Liver (tissue), 9 donors: ENCODE measurements around the gene ANKRD50. TPM values are rescaled to one million over a fixed set of nuclear protein-coding genes. Genes with fewer than 3 reads are reported as not detected.
A peak's percentile ranks its signal among the peaks of the same experiment; 100 is the strongest.

Experiments
- DNase-seq: peaks from one replicate; pipeline ENCODE4 v3.0.0-alpha.2; 2017; ENCODE audit warnings: low spot score
- H3K27ac ChIP-seq, 2 donors: one replicate each; pipeline ENCODE4 v1.7.0; 2013; ENCODE audit warnings: inconsistent platforms in 2 of 2, low read length in 2 of 2, control low read depth in 1 of 2, low read depth in 1 of 2, mild to moderate bottlenecking in 1 of 2
- H3K27me3 ChIP-seq, 4 donors: one replicate each; pipeline versions ENCODE4 v1.6.1 to v1.7.0; 2013; ENCODE audit warnings: low read length in 3 of 4, inconsistent platforms in 1 of 4, mild to moderate bottlenecking in 1 of 4, moderate library complexity in 1 of 4; ENCODE audit not compliant: control insufficient read depth in 4 of 4, insufficient read depth in 4 of 4
- H3K36me3 ChIP-seq, 4 donors: one replicate each; pipeline versions ENCODE4 v1.6.1 to v1.7.0; 2013; ENCODE audit warnings: low read length in 3 of 4, mild to moderate bottlenecking in 3 of 4, low read depth in 1 of 4, moderate library complexity in 1 of 4; ENCODE audit not compliant: control insufficient read depth in 4 of 4, insufficient read depth in 3 of 4
- H3K4me1 ChIP-seq, 4 donors: one replicate each; pipeline versions ENCODE4 v1.6.1 to v1.7.0; 2013; ENCODE audit warnings: low read length in 3 of 4, mild to moderate bottlenecking in 3 of 4, moderate library complexity in 1 of 4; ENCODE audit not compliant: control insufficient read depth in 4 of 4, insufficient read depth in 4 of 4
- H3K4me3 ChIP-seq, 3 donors: one replicate each; pipeline versions ENCODE4 v1.6.1 to v1.7.0; 2013; ENCODE audit warnings: low read length in 3 of 3, control low read depth in 1 of 3, low read depth in 1 of 3, mild to moderate bottlenecking in 1 of 3
- H3K9ac ChIP-seq, 2 donors: one replicate each; pipeline ENCODE4 v1.7.0; 2013; ENCODE audit warnings: low read length in 2 of 2, mild to moderate bottlenecking in 2 of 2, moderate library complexity in 2 of 2, control low read depth in 1 of 2, low read depth in 1 of 2
- H3K9me3 ChIP-seq, 4 donors: one replicate each; pipeline versions ENCODE4 v1.6.1 to v1.7.0; 2013; ENCODE audit warnings: low read length in 3 of 4; ENCODE audit not compliant: control insufficient read depth in 4 of 4
- ATF3 ChIP-seq: IDR thresholded peaks from 2 replicates; pipeline ENCODE4 v1.6.1; 2016; ENCODE audit warnings: antibody characterized with exemption
- CTCF ChIP-seq: fragments of 150-350 bp; IDR thresholded peaks from 2 replicates; pipeline ENCODE4 v1.5.1; 2017; ENCODE audit warnings: improper control_type of control experiment, low read depth, low read length; ENCODE audit not compliant: missing input control
- EGR1 ChIP-seq, 2 donors: IDR thresholded peaks; 2 replicates each; pipeline ENCODE4 v1.6.1; 2016 to 2018; ENCODE audit warnings: antibody characterized with exemption in 2 of 2, low read depth in 2 of 2
- FOXA1 ChIP-seq: IDR thresholded peaks from 2 replicates; pipeline ENCODE4 v1.6.1; 2016; ENCODE audit warnings: antibody characterized with exemption
- FOXA2 ChIP-seq: IDR thresholded peaks from 2 replicates; pipeline ENCODE4 v1.6.1; 2016; ENCODE audit warnings: antibody characterized with exemption
- GABPA ChIP-seq, 2 donors: IDR thresholded peaks in 1 of 2; conservative IDR thresholded peaks in 1 of 2; 2 replicates each; pipeline ENCODE4 v1.6.1; 2016; ENCODE audit warnings: antibody characterized with exemption in 2 of 2, mild to moderate bottlenecking in 1 of 2, moderate library complexity in 1 of 2
- HNF4A ChIP-seq, 2 donors: conservative IDR thresholded peaks; 2 replicates each; pipeline ENCODE4 v1.6.1; 2016; ENCODE audit warnings: antibody characterized with exemption in 2 of 2, mild to moderate bottlenecking in 2 of 2
- HNF4G ChIP-seq: IDR thresholded peaks from 2 replicates; pipeline ENCODE4 v1.6.1; 2016; ENCODE audit warnings: antibody characterized with exemption
- JUND ChIP-seq, 2 donors: IDR thresholded peaks; 2 replicates each; pipeline ENCODE4 v1.6.1; 2016; ENCODE audit warnings: antibody characterized with exemption in 2 of 2
- NR2F2 ChIP-seq: IDR thresholded peaks from 2 replicates; pipeline ENCODE4 v1.6.1; 2016; ENCODE audit warnings: antibody characterized with exemption
- RAD21 ChIP-seq, 2 donors: IDR thresholded peaks; 2 replicates each; pipeline ENCODE4 v1.6.1; 2016; ENCODE audit warnings: antibody characterized with exemption in 2 of 2, mild to moderate bottlenecking in 2 of 2
- RXRA ChIP-seq, 2 donors: IDR thresholded peaks; 2 replicates each; pipeline ENCODE4 v1.6.1; 2017 to 2018; ENCODE audit warnings: antibody characterized with exemption in 2 of 2, mild to moderate bottlenecking in 1 of 2
- SP1 ChIP-seq: IDR thresholded peaks from 2 replicates; pipeline ENCODE4 v1.6.1; 2018; ENCODE audit warnings: antibody characterized with exemption, mild to moderate bottlenecking
- YY1 ChIP-seq: IDR thresholded peaks from 2 replicates; pipeline ENCODE4 v1.6.1; 2016; ENCODE audit warnings: antibody characterized with exemption, mild to moderate bottlenecking
- WGBS: extraction: QIAGEN DNeasy Blood & Tissue Kit; methylation state at CpG from one replicate; pipeline ENCODE4 v1.1.7; 2013; 5-methylcytosine and 5-hydroxymethylcytosine counted together
- polyA plus RNA-seq, 2 donors: library from polyadenylated mRNA; stranded (reverse) in 1 of 2; unstranded in 1 of 2; fragments of 200-250 nt in 1 of 2; fragments of >200 nt in 1 of 2; fragmentation: Nextera tagmentation in 1 of 2; extraction: Ambion mirVana in 1 of 2; gene quantifications; one replicate each; pipeline versions ENCODE4 v1.2.1 to v1.2.3, GENCODE V29; 2013 to 2015
- total RNA-seq, 2 donors: library from RNA; depleted of rRNA; stranded (reverse); fragments of >200 nt; gene quantifications; one replicate each; pipeline ENCODE4 v1.2.3, GENCODE V29; 2014
- TF ChIP-seq, protein P1 (sequence below): IDR thresholded peaks from 2 replicates; pipeline ENCODE4 v1.6.1; 2016; ENCODE audit warnings: antibody characterized with exemption
- TF ChIP-seq, protein P2 (sequence below): IDR thresholded peaks from 2 replicates; pipeline ENCODE4 v1.6.1; 2016; ENCODE audit warnings: antibody characterized with exemption, mild to moderate bottlenecking
- donor health status: healthy.
- donor health status: healthy.
- donor health status: healthy.
- donor health status: healthy.
- donor health status: healthy.

ANKRD50 gene
- total and polyA plus RNA-seq, 4 donors: 2.4 to 16.7 (median 6.0) TPM

- no peak for TF ChIP-seq HNF4G
- no peak for TF ChIP-seq SP1
- TF ChIP-seq JUND (IDR thresholded peaks at IDR 0.05): no peak
- no peak for TF ChIP-seq HNF4A (conservative IDR thresholded peaks at IDR 0.05)
- no peak for TF ChIP-seq GABPA (IDR thresholded peaks at IDR 0.05 in 1 of 2, conservative IDR thresholded peaks at IDR 0.05 in 1 of 2)
- TF ChIP-seq RXRA (IDR thresholded peaks at IDR 0.05): no peak
- no peak for TF ChIP-seq CTCF
- no peak for TF ChIP-seq NR2F2
- no peak for TF ChIP-seq EGR1 (IDR thresholded peaks at IDR 0.05; ENCODE audit: low read depth in 2 of 2)
- TF ChIP-seq, protein P1, sequence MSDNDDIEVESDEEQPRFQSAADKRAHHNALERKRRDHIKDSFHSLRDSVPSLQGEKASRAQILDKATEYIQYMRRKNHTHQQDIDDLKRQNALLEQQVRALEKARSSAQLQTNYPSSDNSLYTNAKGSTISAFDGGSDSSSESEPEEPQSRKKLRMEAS: no peak
- TF ChIP-seq FOXA2: no peak
- no peak for TF ChIP-seq FOXA1
- TF ChIP-seq ATF3: no peak
- TF ChIP-seq, protein P2, sequence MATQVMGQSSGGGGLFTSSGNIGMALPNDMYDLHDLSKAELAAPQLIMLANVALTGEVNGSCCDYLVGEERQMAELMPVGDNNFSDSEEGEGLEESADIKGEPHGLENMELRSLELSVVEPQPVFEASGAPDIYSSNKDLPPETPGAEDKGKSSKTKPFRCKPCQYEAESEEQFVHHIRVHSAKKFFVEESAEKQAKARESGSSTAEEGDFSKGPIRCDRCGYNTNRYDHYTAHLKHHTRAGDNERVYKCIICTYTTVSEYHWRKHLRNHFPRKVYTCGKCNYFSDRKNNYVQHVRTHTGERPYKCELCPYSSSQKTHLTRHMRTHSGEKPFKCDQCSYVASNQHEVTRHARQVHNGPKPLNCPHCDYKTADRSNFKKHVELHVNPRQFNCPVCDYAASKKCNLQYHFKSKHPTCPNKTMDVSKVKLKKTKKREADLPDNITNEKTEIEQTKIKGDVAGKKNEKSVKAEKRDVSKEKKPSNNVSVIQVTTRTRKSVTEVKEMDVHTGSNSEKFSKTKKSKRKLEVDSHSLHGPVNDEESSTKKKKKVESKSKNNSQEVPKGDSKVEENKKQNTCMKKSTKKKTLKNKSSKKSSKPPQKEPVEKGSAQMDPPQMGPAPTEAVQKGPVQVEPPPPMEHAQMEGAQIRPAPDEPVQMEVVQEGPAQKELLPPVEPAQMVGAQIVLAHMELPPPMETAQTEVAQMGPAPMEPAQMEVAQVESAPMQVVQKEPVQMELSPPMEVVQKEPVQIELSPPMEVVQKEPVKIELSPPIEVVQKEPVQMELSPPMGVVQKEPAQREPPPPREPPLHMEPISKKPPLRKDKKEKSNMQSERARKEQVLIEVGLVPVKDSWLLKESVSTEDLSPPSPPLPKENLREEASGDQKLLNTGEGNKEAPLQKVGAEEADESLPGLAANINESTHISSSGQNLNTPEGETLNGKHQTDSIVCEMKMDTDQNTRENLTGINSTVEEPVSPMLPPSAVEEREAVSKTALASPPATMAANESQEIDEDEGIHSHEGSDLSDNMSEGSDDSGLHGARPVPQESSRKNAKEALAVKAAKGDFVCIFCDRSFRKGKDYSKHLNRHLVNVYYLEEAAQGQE: no peak
- WGBS: 96% methylated on average over 1 of the region's 1 CpG
These were observed 36.4 kb upstream of the ANKRD50 start for GRCh38 chr4:124748965-124749364.

DNA sequence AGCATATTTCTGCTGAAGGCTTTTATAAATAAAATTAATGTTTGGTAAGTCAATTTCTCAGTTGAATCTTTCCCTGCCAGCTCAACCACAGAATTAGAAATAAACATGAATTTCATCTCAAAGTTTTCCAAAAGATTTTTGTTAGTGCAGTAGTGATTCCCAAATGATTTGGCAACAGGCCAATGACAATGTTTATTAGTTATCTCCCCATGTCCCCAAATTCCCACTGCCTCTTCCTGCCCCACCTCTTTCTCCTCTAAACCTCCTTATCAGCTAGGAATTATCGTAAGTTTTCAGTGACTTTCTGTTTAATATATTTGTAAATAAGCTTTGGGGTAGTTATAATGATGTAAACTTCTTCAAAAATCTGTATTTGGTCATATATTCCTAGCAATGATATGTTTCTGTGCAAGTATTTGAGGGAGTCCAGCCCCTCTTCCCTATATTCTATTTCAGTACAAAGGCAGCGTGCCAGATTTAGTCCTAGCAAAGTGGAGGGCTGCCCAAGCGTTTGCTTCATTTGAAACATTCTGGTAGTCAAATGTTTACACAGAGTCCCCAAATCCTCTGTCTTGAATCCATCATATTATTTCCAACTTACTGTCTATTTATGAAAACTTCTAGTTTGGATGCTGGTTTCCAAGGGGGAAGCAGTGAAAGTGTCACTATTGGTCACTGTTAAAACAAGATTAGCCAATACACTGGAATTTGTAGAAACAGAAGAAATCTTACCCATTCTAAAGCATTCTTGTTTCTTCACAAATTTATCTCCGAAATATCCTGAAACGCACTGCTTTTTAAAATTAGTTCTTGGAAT is 33.7 kb upstream of the ANKRD50 start:
- Histone ChIP-seq H3K9ac (no peak overlapping the region), H3K27me3 (no peaks in the 10 kb centered on the region), H3K36me3 (no peaks in the 10 kb centered on the region), H3K4me3 (no peak overlapping the region), H3K4me1 (no peaks in the 10 kb centered on the region), H3K27ac (peak overlapping the region in 1 of 2 donors; percentile 21), H3K9me3 (no peaks in the 10 kb centered on the region)
- TF ChIP-seq CTCF (no peak), FOXA1 (no peak), FOXA2 (no peak), SP1 (no peak), RAD21 (IDR thresholded peaks at IDR 0.05) (peak in 1 of 2 donors; percentile 17), YY1 (no peak), RXRA (IDR thresholded peaks at IDR 0.05) (no peak), NR2F2 (peak; percentile 19), EGR1 (IDR thresholded peaks at IDR 0.05; ENCODE audit: low read depth in 2 of 2) (no peak), GABPA (IDR thresholded peaks at IDR 0.05 in 1 of 2, conservative IDR thresholded peaks at IDR 0.05 in 1 of 2) (no peak)
- TF ChIP-seq, protein P2: no peak
- no peak for DNase-seq
- WGBS: 60% methylated on average over 5 of the region's 5 CpGs

More at GRCh38 chr4:124748965-124749364, 36.4 kb upstream of the ANKRD50 start:
- Histone ChIP-seq H3K4me3 (no peak overlapping the region), H3K36me3 (no peaks in the 10 kb centered on the region), H3K4me1 (peaks cover 0 to 4% (median 3%) of the 10 kb centered on the region in 4 donors), H3K27me3 (no peaks in the 10 kb centered on the region), H3K9me3 (no peaks in the 10 kb centered on the region), H3K27ac (no peak overlapping the region), H3K9ac (no peak overlapping the region)
- DNase-seq: no peak
